HCT116 (cell line): Measurements from ENCODE around the gene DCAF15. TPM values are rescaled to one million over a fixed set of nuclear protein-coding genes. Genes with fewer than 3 reads are reported as not detected.

Source experiments
- ATAC-seq: fragments of 200-7000 bp; cut with Tn5 transposase; 2 replicates; pipeline ENCODE4 v1.9.1; 2020; ENCODE audit warnings: mild to moderate bottlenecking, moderate library complexity
- BruUV-seq: library from RNA; stranded (reverse); fragments of 400-500 nt; replicated peaks from 2 replicates; lab custom pipeline; 2021; lab: Mats Ljungman, UMichigan
- CTCF ChIA-PET: fragments of 300-600 bp; sonication (Branson Sonifier 250); formaldehyde crosslinking; loops from one replicate; lab custom pipeline; 2021; ENCODE audit warnings: antibody characterized with exemption; lab: Charles Lee
- POLR2A ChIA-PET: fragments of 300-600, 350-600 bp; sonication (Branson Sonifier 250); formaldehyde crosslinking; loops from one replicate; lab custom pipeline; 2021; ENCODE audit warnings: antibody characterized with exemption; lab: Charles Lee
- RAD21 ChIA-PET, 2 experiments: fragments of 300-600 bp; sonication (Branson Sonifier 250); formaldehyde crosslinking; loops; one replicate each; lab custom pipeline; 2023; ENCODE audit warnings: low total read pairs in 2 of 2; ENCODE audit not compliant: uncharacterized antibody in 2 of 2, unreplicated experiment in 2 of 2, low non-redundant PET in 1 of 2; lab: Charles Lee
- DNase-seq: peaks from one replicate; pipeline ENCODE4 v3.0.0-alpha.2; 2010; ENCODE audit warnings: low read depth, low spot score
- H2AFZ ChIP-seq: fragments of 200-600 bp; shearing (Covaris generic), sonication (generic); 2 replicates; pipeline ENCODE4 v1.6.1; 2017; ENCODE audit warnings: low read depth, mixed run types, mixed read lengths, antibody characterized with exemption, low read length; ENCODE audit not compliant: poor library complexity, severe bottlenecking
- H3K27ac ChIP-seq: 2 replicates; pipeline ENCODE4 v1.5.1; 2012; ENCODE audit warnings: low read depth, low read length
- H3K27me3 ChIP-seq: fragments of 200-600 bp; sonication (generic); 2 replicates; pipeline ENCODE4 v1.6.1; 2016; ENCODE audit warnings: mixed run types, low read length, mixed read lengths; ENCODE audit not compliant: insufficient read depth
- H3K36me3 ChIP-seq, 2 experiments: fragments of 200-500 bp in 1 of 2; fragments of 200-600 bp in 1 of 2; sonication (Bioruptor generic) in 1 of 2; sonication (generic) in 1 of 2; 2 replicates each; pipeline versions ENCODE4 v1.5.1 to v1.6.1; 2014 to 2016; ENCODE audit warnings: low read length in 2 of 2, inconsistent platforms in 1 of 2, mixed read lengths in 1 of 2, mixed run types in 1 of 2; ENCODE audit not compliant: insufficient read depth in 2 of 2, control insufficient read depth in 1 of 2
- H3K4me1 ChIP-seq, 2 experiments: fragments of 200-600 bp in 1 of 2; sonication (generic) in 1 of 2; 2 replicates each; pipeline versions ENCODE4 v1.5.1 to v1.6.1; 2012 to 2017; ENCODE audit warnings: low read length in 2 of 2, inconsistent platforms in 1 of 2, mild to moderate bottlenecking in 1 of 2, mixed read lengths in 1 of 2, mixed run types in 1 of 2, moderate library complexity in 1 of 2; ENCODE audit not compliant: insufficient read depth in 2 of 2, control insufficient read depth in 1 of 2
- H3K4me2 ChIP-seq: fragments of 200-600 bp; sonication (generic); 2 replicates; pipeline ENCODE4 v1.6.1; 2017; ENCODE audit warnings: mixed run types, low read length, mixed read lengths
- H3K4me3 ChIP-seq, 2 experiments: fragments of 200-600 bp in 1 of 2; sonication (generic) in 1 of 2; replicated peaks in 1 of 2; 2 replicates each; pipeline ENCODE4 v1.5.1; 2011 to 2016; ENCODE audit warnings: low read length in 2 of 2, control low read depth in 1 of 2, low read depth in 1 of 2, mild to moderate bottlenecking in 1 of 2, mixed read lengths in 1 of 2, mixed run types in 1 of 2
- H3K79me2 ChIP-seq: fragments of 200-600 bp; sonication (generic); 2 replicates; pipeline ENCODE4 v1.6.1; 2017; ENCODE audit warnings: mild to moderate bottlenecking, mixed run types, low read length, moderate library complexity, mixed read lengths; ENCODE audit not compliant: insufficient read depth
- H3K9ac ChIP-seq: fragments of 200-600 bp; sonication (generic); 2 replicates; pipeline ENCODE4 v1.6.1; 2016; ENCODE audit warnings: low read length, mixed read lengths
- H3K9me2 ChIP-seq: fragments of 200-600 bp; sonication (generic), shearing (Covaris generic); 2 replicates; pipeline ENCODE4 v1.6.1; 2017; ENCODE audit warnings: mixed run types, mild to moderate bottlenecking, moderate library complexity; ENCODE audit not compliant: insufficient read depth
- H3K9me3 ChIP-seq, 2 experiments: fragments of 200-500 bp in 1 of 2; fragments of 200-600 bp in 1 of 2; sonication (Bioruptor generic) in 1 of 2; sonication (generic) in 1 of 2; 2 replicates each; pipeline ENCODE4 v1.6.1; 2014 to 2017; ENCODE audit warnings: low read length in 2 of 2, mixed read lengths in 2 of 2, inconsistent platforms in 1 of 2, low read depth in 1 of 2, mild to moderate bottlenecking in 1 of 2, mixed run types in 1 of 2, moderate library complexity in 1 of 2; ENCODE audit not compliant: control insufficient read depth in 1 of 2, insufficient read depth in 1 of 2
- H4K20me1 ChIP-seq: fragments of 200-600 bp; sonication (generic), shearing (Covaris generic); 2 replicates; pipeline ENCODE4 v1.6.1; 2017; ENCODE audit warnings: mixed run types, mild to moderate bottlenecking, moderate library complexity; ENCODE audit not compliant: insufficient read depth
- ATF3 ChIP-seq: IDR thresholded peaks from 2 replicates; pipeline ENCODE4 v1.6.1; 2012
- CEBPB ChIP-seq: IDR thresholded peaks from 2 replicates; pipeline ENCODE4 v1.6.1; 2012; ENCODE audit warnings: low read depth
- ELF1 ChIP-seq: IDR thresholded peaks from 2 replicates; pipeline ENCODE4 v1.6.1; 2012; ENCODE audit warnings: low read depth, borderline replicate concordance
- EZH2 ChIP-seq: fragments of 200-600 bp; sonication (generic); IDR thresholded peaks from 2 replicates; pipeline ENCODE4 v1.6.1; 2017; ENCODE audit warnings: antibody characterized with exemption, mixed run types
- FOSL1 ChIP-seq: IDR thresholded peaks from 2 replicates; pipeline ENCODE4 v1.6.1; 2012; ENCODE audit warnings: low read depth
- POLR2A ChIP-seq: IDR thresholded peaks from 2 replicates; pipeline ENCODE4 v1.7.0; 2011; ENCODE audit warnings: borderline replicate concordance; ENCODE audit not compliant: insufficient read depth, insufficient read length; ENCODE audit errors: extremely low read depth
- RAD21 ChIP-seq: IDR thresholded peaks from 2 replicates; pipeline ENCODE4 v1.6.1; 2012; ENCODE audit warnings: low read depth, mild to moderate bottlenecking
- SIN3A ChIP-seq: IDR thresholded peaks from 2 replicates; pipeline ENCODE4 v1.6.1; 2012; ENCODE audit warnings: low read depth
- SP1 ChIP-seq: IDR thresholded peaks from 2 replicates; pipeline ENCODE4 v1.6.1; 2012; ENCODE audit warnings: low read depth
- SRF ChIP-seq: IDR thresholded peaks from 2 replicates; pipeline ENCODE4 v1.6.1; 2012; ENCODE audit warnings: low read depth
- YY1 ChIP-seq: IDR thresholded peaks from 2 replicates; pipeline ENCODE4 v1.6.1; 2011; ENCODE audit warnings: low read length, low read depth, moderate library complexity, mild to moderate bottlenecking; ENCODE audit not compliant: insufficient replicate concordance; ENCODE audit errors: extremely low read depth
- ZNF274 ChIP-seq: fragments of 200-500 bp; sonication (Bioruptor generic); IDR thresholded peaks from 2 replicates; pipeline ENCODE4 v1.6.1; 2014; ENCODE audit warnings: mild to moderate bottlenecking, low read depth, low read length, inconsistent platforms
- intact Hi-C: fragments of 100-400 bp; cut with micrococcal nuclease; formaldehyde crosslinking; loops from 2 replicates; pipeline ENCODE4 v1.10.0; 2022
- total RNA-seq: library from RNA; stranded (reverse); gene quantifications from one replicate; pipeline ENCODE4 v1.2.1, GENCODE V29; 2021; ENCODE audit not compliant: unreplicated experiment
- TF ChIP-seq, protein P1 (sequence below), 3 experiments: fragments of 200-600 bp in 1 of 3; sonication (generic) in 1 of 3; IDR thresholded peaks in 2 of 3; conservative IDR thresholded peaks in 1 of 3; 2 replicates each; pipeline ENCODE4 v1.5.1; 2012 to 2017; ENCODE audit warnings: low read depth in 2 of 3, low read length in 2 of 3, antibody characterized with exemption in 1 of 3, borderline replicate concordance in 1 of 3, control low read depth in 1 of 3, mild to moderate bottlenecking in 1 of 3, mixed read lengths in 1 of 3, mixed run types in 1 of 3, moderate library complexity in 1 of 3; ENCODE audit not compliant: insufficient read depth in 1 of 3

The DCAF15 gene
- total RNA-seq, 1 experiment from 2014 or later = 46.2 TPM

DNA sequence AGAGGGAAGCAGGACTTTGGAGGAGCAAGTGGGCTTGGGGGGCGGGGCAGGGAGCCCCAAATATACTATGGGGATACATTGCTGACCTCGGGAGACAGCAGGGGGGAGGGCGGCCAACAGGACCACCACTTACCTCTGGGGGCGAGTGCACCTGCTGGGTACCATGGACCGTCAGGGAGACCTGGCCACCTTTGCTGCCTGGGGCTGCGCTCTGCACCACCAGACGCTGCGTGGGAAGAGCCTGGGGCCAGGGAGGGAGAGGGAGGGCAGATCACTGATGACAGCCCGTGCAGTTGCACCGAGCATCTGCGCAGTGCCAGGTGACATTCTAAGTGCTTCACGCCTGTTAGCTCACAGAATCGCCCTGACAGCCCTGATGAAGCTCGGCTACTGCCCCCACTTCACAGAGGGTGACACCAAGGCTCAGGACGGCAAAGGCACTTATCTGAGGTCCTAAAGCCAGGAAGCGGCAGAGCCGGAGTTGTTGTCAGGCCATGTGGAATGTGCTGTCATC lies 29.7 kb downstream of the DCAF15 start:
- ChIA-PET CTCF (no interaction called here), POLR2A (no interaction called here), RAD21 (no interaction called here)
- no peaks in the 10 kb centered on the region for H4K20me1 ChIP-seq
- no TSS peak for BruUV-seq
- H3K79me2 ChIP-seq = no peaks in the 10 kb centered on the region
- H2AFZ ChIP-seq = no peak overlapping the region
- H3K4me1 ChIP-seq = peaks cover 8 to 12% of the 10 kb centered on the region in 2 experiments; a peak in 3 of 4 replicates
- no peak overlapping the region for H3K4me3 ChIP-seq
- no peaks in the 10 kb centered on the region; a peak in 1 of 4 replicates for H3K36me3 ChIP-seq
- H3K9me2 ChIP-seq = no peaks in the 10 kb centered on the region
- intact Hi-C loops = no loop called here
- no peak for DNase-seq
- H3K9ac ChIP-seq = no peak overlapping the region
- H3K27ac ChIP-seq = no peak overlapping the region
- H3K4me2 ChIP-seq = no peak overlapping the region
- no peaks in the 10 kb centered on the region for H3K9me3 ChIP-seq
- TF ChIP-seq, protein P1, sequence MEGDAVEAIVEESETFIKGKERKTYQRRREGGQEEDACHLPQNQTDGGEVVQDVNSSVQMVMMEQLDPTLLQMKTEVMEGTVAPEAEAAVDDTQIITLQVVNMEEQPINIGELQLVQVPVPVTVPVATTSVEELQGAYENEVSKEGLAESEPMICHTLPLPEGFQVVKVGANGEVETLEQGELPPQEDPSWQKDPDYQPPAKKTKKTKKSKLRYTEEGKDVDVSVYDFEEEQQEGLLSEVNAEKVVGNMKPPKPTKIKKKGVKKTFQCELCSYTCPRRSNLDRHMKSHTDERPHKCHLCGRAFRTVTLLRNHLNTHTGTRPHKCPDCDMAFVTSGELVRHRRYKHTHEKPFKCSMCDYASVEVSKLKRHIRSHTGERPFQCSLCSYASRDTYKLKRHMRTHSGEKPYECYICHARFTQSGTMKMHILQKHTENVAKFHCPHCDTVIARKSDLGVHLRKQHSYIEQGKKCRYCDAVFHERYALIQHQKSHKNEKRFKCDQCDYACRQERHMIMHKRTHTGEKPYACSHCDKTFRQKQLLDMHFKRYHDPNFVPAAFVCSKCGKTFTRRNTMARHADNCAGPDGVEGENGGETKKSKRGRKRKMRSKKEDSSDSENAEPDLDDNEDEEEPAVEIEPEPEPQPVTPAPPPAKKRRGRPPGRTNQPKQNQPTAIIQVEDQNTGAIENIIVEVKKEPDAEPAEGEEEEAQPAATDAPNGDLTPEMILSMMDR (IDR thresholded peaks at IDR 0.05 in 2 of 3, conservative IDR thresholded peaks at IDR 0.05 in 1 of 3; ENCODE audit: borderline replicate concordance in 1 of 3, insufficient read depth in 1 of 3, low read depth in 2 of 3, low read length in 2 of 3) = no peak
- no peak for TF ChIP-seq SIN3A
- TF ChIP-seq CEBPB = no peak
- no peak for TF ChIP-seq SP1
- no peak for TF ChIP-seq SRF
- no peak for TF ChIP-seq FOSL1
- no peak for TF ChIP-seq ATF3
- TF ChIP-seq ELF1 = no peak
- no peaks in the 10 kb centered on the region for H3K27me3 ChIP-seq
- no peak for ATAC-seq

GRCh38 chr19:13982773-13983172 lies 30.5 kb downstream of the DCAF15 start:
- Histone ChIP-seq H3K79me2 (no peaks in the 10 kb centered on the region), H3K4me1 (peaks cover 8 to 12% of the 10 kb centered on the region in 2 experiments; a peak in 3 of 4 replicates), H3K36me3 (no peaks in the 10 kb centered on the region; a peak in 1 of 4 replicates), H3K4me2 (no peak overlapping the region), H3K9me3 (no peaks in the 10 kb centered on the region), H3K4me3 (no peak overlapping the region), H3K27ac (no peak overlapping the region), H2AFZ (no peak overlapping the region), H4K20me1 (no peaks in the 10 kb centered on the region), H3K27me3 (no peaks in the 10 kb centered on the region), H3K9ac (no peak overlapping the region), H3K9me2 (no peaks in the 10 kb centered on the region)
- ATAC-seq (no peak), DNase-seq (no peak)
- TF ChIP-seq POLR2A (no peak), EZH2 (no peak), RAD21 (no peak), SP1 (no peak), YY1 (no peak), CEBPB (no peak), ZNF274 (no peak), ATF3 (no peak)
- ChIA-PET CTCF (no interaction called here), RAD21 (no interaction called here), POLR2A (no interaction called here)
- intact Hi-C loops = no loop called here
- no TSS peak for BruUV-seq
